K562 (cell line): Measurements from ENCODE around the gene CRIM1. TPM values are rescaled to one million over a fixed set of nuclear protein-coding genes. Genes with fewer than 3 reads are reported as not detected.

Experiments used
- E2F3 ChIP-seq: fragments of 250-450 bp; sonication (Bioruptor Pico); IDR thresholded peaks from 2 replicates; pipeline ENCODE4 v1.4.0; 2020; ENCODE audit warnings: mild to moderate bottlenecking
- FOXK1 ChIP-seq: sonication (generic); formaldehyde crosslinking; IDR thresholded peaks from 2 replicates; pipeline ENCODE4 v1.8.0; 2022; ENCODE audit warnings: missing genetic modification reagents, mild to moderate bottlenecking, borderline replicate concordance
- PRDM10 ChIP-seq: fragments of 450-650 bp; IDR thresholded peaks from 2 replicates; pipeline ENCODE4 v1.6.1; 2018; ENCODE audit not compliant: partially characterized antibody
- RCOR1 ChIP-seq, 2 experiments: IDR thresholded peaks; 2 replicates each; pipeline ENCODE4 v1.6.1; 2012; ENCODE audit warnings: low read depth in 2 of 2, low read length in 2 of 2, borderline replicate concordance in 1 of 2, improper control_type of control experiment in 1 of 2
- ZBTB40 ChIP-seq, 2 experiments: fragments of 450-650 bp in 1 of 2; sonication (generic) in 1 of 2; formaldehyde crosslinking in 1 of 2; IDR thresholded peaks; 2 replicates each; pipeline versions ENCODE4 v1.7.1 to v1.9.0; 2016 to 2022; ENCODE audit warnings: inconsistent platforms in 1 of 2, mild to moderate bottlenecking in 1 of 2, missing genetic modification reagents in 1 of 2
- polyA plus RNA-seq, 8 experiments: library from polyadenylated mRNA; depleted of rRNA in 4 of 8; stranded (reverse) in 5 of 8; unstranded in 3 of 8; fragments of >200 nt; fragmentation: Nextera tagmentation in 2 of 8; fragmentation: Illumina TruSeq in 1 of 8; extraction: Ambion mirVana in 2 of 8; extraction: Trizol in 1 of 8; gene quantifications; 2 replicates each; pipeline versions ENCODE4 v1.2.1 to v1.2.3, GENCODE V29; 2011 to 2014; ENCODE audit warnings: inconsistent platforms in 1 of 8, missing spikeins in 1 of 8
- total RNA-seq, 7 experiments: library from RNA; depleted of rRNA in 6 of 7; stranded (reverse); fragments of >200 nt in 6 of 7; fragmentation: Illumina TruSeq in 2 of 7; extraction: Trizol in 2 of 7; gene quantifications; 2 replicates each; pipeline versions ENCODE4 v1.2.1 to v1.2.3, GENCODE V29; 2011 to 2021; ENCODE audit warnings: low replicate concordance in 1 of 7

The CRIM1 gene
- total and polyA plus RNA-seq, 9 of the 15 experiments (the other 6 are each of a cell fraction or from before 2014, with no cell fraction given), result 0.01 to 0.36 (median 0.06) TPM; not detected in 1

DNA sequence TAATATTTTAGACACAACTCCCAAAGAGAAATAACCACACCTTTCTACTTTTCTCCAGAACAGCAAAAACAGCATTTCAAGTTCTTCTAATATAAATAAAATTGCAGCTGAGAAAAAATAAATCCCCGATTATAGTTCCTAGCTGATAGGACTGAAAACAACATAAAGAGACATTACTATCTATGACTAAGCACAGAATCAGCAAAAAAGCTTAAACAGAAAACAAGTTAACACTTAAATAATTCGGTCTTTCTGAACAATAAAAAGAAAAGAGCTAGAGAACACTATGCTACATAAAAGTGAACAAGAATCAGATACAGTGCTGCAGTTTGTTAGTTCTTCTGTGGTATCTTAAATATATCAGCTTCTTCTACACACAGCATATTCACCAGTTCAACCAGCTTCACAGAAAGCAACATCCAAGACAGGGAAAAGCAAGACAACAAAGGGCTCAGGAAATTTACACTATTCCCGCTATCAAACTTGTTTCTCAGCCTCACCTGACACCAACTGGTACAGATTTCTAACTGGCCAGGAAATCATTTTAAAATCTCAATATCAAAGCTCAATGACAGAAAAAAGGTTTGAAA lies 213.8 kb downstream of the CRIM1 start (continued):
- TF ChIP-seq PRDM10 (no peak), FOXK1 (CRISPR knock-in tag) (no peak), RCOR1 (IDR thresholded peaks at IDR 0.05; ENCODE audit: borderline replicate concordance in 1 of 2, low read depth in 2 of 2, low read length in 2 of 2) (no peak), ZBTB40 (IDR thresholded peaks at IDR 0.05) (no peak), ZBTB40 (CRISPR knock-in tag; IDR thresholded peaks at IDR 0.05) (no peak), E2F3 (no peak)
